LNCaP clone FGC (cell line): ENCODE measurements around the gene PLPPR2.
"Not testable (repeated sequence)": the region's sequence is repeated elsewhere in the genome, so short reads cannot be mapped to it uniquely, and the experiment has no call there.

Experiments
- DNase-seq: peaks from one replicate; pipeline ENCODE4 v3.0.0-alpha.2; 2011; ENCODE audit warnings: low read depth
- H3K4me3 ChIP-seq: 2 replicates; pipeline ENCODE4 v1.5.1; 2011; ENCODE audit warnings: mild to moderate bottlenecking, low read depth, low read length, control low read depth
- CTCF ChIP-seq: IDR thresholded peaks from 2 replicates; pipeline ENCODE4 v1.5.1; 2012; ENCODE audit warnings: mild to moderate bottlenecking; ENCODE audit not compliant: control insufficient read depth, insufficient read depth; ENCODE audit errors: extremely low read depth

The PLPPR2 gene

DNA sequence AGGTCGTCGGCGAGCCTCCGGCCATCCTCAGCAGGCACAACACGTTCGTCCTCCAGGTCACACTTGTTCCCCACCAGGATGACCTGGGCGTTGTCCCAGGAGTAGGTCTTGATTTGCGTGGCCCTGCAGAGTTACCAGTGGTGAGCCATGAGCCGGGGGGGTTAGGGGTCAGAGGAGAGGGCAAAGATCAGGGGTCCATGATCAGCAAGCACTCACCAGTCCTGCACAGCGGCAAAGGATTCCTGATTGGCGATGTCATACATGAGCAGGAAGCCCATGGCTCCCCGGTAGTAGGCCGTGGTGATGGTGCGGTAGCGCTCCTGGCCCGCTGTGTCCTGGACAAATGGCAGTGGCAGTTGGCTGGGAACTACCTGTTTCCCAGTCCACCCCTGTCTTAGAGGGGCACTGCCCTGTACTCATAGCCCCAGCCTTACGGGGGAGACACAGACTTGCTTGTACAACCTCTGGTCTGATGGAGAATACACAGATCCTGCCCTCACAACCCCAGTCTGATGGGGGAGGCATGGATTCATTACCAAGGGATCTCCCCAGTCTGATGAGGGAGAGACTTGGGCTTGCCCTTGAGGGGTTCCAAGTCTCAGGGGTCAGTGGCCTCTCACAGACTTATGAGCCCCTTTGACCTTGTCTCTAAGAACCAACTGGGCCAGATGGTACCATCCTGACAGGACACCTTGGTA lies 19.6 kb upstream of the PLPPR2 start:
- no peak overlapping the region for H3K4me3 ChIP-seq
- no peak for DNase-seq
- TF ChIP-seq CTCF = no peak

DNA sequence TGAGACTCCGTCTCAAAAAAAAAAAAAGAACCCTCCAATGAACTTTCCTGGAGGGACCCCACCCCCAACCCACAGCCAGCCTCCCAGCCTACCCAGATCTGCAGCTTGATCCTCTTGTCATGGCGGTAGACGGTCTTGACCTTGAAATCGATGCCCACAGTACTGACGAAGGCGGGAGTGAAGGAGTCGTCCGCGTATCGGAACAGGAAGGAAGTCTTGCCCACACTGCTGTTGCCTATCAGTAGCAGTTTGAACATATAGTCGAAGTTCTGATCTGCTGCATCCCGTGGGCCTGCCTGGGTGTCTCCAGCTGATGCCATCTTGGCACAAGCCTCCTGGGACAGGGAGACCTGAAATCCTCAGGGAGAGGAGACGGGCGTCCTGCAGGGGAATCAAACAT lies 18.2 kb upstream of the PLPPR2 start:
- no peak for DNase-seq
- no peak for TF ChIP-seq CTCF
- H3K4me3 ChIP-seq = no peak overlapping the region

DNA sequence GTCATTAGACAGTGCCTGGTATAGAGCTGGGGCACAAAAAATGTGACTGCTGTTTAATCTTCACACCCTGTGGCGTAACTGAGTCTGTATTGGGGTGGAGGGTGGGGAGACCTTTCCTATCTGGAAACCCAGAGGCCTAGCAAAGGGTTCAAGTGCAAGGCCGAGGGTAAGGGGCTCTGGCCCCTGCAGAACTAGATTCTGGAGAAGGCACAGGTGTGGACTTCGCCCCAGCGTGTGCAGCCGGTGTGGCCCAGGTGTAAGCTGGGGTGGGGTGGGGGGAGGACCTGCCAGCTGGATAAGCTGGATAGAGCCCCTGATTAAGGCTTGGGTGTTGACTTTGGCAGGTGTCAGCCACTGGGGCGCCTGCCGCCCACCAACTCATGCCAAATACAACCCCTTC lies 17.1 kb upstream of the PLPPR2 start:
- no peak for TF ChIP-seq CTCF
- H3K4me3 ChIP-seq = peak overlapping the region; percentile 79
- DNase-seq = no peak

DNA sequence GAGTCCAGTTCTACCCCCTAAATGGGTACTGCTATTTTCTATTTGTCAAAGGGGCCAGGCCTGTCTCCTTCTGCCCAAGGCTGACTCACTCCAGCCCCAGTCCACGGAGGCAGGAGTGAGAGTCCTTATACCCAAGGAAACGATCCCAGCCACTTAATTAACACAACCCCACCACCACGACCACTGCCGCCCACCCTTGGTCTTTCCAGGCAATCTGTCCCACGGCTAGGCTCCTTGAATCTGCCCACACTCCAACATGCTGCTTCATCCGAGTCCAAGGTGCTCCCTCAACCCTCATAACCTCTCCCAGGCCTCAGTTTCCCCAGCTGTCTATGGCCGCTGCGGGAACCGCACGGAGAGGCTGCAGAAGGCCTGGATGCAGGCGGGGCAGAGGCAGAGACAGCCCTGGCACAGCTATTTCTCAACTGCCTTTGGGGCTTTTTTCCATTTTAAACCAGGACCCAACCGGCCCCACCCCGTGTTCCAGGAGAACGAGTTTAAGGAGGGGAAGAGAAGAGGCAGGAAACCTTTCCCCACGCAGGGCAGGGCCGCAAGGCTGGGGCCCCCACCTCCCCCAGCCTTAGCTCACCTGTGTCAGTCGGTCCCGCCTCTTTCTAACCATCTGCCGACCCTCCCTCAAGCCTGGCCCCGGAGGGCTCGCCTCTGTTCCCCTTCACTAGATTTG lies 16.5 kb upstream of the PLPPR2 start:
- TF ChIP-seq CTCF = no peak
- H3K4me3 ChIP-seq = peak overlapping the region; percentile 79

DNA sequence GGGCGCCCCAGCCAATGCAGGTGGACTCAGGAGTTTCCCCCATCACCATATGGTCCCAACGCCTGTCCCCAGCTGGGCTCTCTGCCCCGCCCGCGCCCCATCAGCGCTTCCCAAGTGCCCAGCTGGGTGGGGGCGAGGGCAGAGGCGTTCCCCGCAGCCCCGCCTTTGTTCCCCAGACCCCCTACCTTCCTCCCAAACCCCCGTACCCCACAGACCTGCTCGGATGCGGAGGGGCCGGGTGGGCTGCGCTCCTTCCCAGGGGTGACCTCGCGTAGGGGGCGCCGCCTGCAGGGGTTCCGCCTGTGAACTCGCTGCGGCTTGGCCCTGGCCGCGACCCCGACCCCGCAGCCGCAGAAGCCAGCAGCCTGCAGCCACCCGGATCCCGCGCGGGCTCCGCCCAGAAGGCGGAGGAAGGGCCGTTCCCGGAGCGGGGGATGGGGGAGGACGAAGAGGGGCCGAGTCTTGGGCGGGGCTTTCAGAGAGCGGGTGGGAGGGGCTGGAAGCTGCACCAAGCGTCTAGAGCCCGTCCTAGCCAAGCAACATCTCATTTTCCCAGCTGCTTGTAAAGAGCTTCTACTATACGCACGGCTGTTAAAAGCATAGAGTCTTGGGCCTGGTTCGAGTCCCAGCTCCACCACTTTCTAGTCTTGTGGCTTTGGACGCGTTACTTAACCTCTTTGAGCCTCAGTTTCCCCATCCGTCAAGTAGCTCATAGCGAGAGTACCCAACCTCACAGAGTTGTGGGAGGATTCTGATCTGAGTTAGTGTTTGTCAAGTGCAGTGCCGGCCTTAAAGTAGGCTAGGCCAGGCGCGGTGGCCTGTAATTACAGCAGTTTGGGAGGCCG lies 15.8 kb upstream of the PLPPR2 start, which contains the start of gene RAB3D:
RAB3D (minus strand) TSS at position 404 of the 845 bp plus-strand sequence. CDS start 2,258 bp downstream, outside the sequence.
- TF ChIP-seq CTCF = no peak
- peak; percentile 87 for DNase-seq
- peak within 1 kb of the TSS; percentile 79 for H3K4me3 ChIP-seq

More for the DNA sequence above, 16.5 kb upstream of the PLPPR2 start:
- no peak for DNase-seq

GRCh38 chr19:11340099-11340467 lies 15.1 kb upstream of the PLPPR2 start:
- not testable (repeated sequence) for DNase-seq
- H3K4me3 ChIP-seq = peak overlapping the region; percentile 79; the same call in 1 of the 2 replicates

DNA sequence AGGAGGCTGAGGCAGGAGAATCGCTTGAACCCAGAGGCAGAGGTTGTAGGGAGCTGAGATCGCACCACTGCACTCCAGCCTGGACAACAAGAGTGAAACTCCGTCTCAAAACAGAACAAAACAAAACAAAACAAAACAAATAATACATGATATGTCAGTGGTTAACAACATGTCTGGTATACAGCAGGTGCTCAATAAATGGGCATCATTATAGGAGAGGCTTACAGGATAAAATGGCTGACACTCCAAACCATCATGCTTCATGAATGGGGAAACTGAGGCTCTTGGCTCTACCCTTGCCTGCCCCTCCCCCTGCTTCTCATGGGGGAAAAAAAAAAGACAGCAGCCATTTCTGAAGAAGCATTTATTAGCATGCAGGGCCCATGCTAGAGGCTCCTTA lies 12.8 kb upstream of the PLPPR2 start:
- TF ChIP-seq CTCF = no peak
- no peak overlapping the region for H3K4me3 ChIP-seq
- no peak for DNase-seq
